GM21390 (cell line): ENCODE measurements around the gene CRKL.

Experiments
- ATAC-seq: cut with Tn5 transposase; IDR thresholded peaks from one replicate; pipeline ENCODE4 v1.9.1; 2021; ENCODE audit not compliant: unreplicated experiment

The CRKL gene

DNA sequence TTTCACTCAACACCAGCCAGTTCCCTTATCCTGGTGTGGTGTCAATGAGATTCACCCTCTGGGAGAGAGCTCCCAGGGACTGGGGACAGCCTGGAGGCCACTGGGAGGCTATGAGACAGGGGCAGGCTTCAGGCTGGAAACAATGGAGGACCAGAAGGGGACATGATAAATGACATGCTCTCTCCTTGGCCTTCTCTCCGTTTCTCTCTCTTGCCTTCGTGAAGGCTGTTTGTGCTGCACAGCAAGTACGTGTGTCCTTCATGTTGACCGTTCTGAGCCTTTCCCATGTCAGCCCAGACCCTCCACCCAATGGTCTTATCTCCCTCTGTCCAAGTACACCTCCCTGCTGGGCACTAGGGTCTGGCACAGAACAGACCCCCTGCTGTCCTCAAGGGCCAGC lies 63.3 kb downstream of the CRKL start:
- no peak for ATAC-seq

- ATAC-seq = no peak
Measured at GRCh38 chr22:20980938-20981722, 63.9 kb downstream of the CRKL start.

DNA sequence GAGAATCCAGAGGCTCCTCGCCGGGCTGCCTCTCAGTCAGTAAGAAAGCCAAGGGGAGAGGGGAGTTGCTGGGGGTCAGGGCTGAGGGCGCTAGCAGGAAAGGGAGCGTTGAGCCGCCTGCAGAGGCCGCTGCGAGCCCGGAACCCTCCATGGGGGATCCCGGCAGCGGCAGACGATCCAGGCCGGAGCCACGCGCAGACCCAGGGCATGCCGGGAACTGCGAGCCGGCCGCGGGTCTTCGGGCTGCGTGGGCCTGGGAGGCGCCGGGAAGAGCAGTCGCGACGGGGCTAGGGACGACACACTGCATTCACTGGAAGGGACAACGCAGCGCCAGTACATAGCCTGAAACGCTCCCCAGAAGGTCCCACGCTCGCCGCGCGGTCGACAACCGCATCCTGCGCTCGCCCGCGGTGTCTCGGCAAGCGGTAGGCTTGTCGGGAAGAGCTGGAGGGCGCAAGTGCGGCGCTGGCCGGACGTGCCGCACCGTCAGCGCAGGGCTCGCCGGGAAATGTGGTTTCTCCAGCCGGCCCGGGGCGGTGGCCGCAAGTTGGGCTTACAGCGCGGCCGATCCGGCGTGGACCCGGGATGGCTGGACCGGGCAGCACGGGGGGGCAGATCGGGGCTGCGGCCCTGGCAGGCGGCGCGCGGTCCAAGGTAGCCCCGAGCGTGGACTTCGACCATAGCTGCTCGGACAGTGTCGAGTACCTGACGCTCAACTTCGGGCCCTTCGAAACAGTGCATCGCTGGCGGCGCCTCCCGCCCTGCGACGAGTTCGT lies 64.8 kb downstream of the CRKL start, which contains the start of gene LZTR1:
Gene LZTR1, plus strand, starts transcription at position 511 of the 776 bp plus-strand sequence. Its CDS starts 75 bp downstream, at position 586.
- ATAC-seq = peak; percentile 83

GRCh38 chr22:20982563-20982882 lies 65.3 kb downstream of the CRKL start:
- ATAC-seq = no peak

DNA sequence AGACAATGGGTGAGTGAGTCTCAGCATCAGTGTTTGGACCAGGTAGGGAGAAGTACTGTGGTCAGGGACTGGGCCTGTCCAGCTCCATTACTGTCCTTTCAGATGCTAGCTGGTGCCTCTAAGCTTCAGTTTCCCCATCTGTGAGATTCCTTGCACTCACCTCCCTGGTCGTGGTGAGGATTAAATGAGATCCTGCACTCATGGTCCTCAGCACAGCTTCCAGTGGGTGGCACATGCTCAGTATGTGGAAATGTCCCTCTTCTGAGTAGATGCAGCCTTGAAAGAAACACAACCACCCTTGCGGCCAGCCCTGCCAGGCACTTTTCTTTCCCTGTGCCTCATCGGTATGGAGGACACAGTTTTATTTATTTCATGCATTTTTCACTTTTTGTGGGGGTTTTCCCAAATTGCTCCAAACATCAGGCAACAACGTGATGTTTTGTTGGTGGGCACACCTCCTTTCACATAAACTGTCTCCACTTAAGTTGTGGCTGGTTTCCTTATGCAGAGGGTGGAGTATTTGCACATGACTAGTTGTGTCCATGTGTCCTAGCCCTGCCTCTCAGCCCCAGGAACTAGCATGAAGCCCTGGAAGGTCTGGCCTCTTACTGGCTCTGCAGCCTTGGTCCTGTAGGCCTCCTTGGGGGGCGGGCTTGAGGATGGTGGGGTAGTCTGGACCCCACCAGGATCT lies 66.0 kb downstream of the CRKL start:
- ATAC-seq = no peak

- ATAC-seq = no peak
Measured at GRCh38 chr22:20985720-20986119, 68.5 kb downstream of the CRKL start.

- ATAC-seq = no peak
Measured at GRCh38 chr22:20986365-20986764, 69.2 kb downstream of the CRKL start.

GRCh38 chr22:20987375-20987774 lies 70.2 kb downstream of the CRKL start:
- ATAC-seq = no peak

- no peak for ATAC-seq
Measured at GRCh38 chr22:20988573-20989322, 71.5 kb downstream of the CRKL start.

GRCh38 chr22:20989323-20990138 lies 72.3 kb downstream of the CRKL start:
- ATAC-seq = no peak

DNA sequence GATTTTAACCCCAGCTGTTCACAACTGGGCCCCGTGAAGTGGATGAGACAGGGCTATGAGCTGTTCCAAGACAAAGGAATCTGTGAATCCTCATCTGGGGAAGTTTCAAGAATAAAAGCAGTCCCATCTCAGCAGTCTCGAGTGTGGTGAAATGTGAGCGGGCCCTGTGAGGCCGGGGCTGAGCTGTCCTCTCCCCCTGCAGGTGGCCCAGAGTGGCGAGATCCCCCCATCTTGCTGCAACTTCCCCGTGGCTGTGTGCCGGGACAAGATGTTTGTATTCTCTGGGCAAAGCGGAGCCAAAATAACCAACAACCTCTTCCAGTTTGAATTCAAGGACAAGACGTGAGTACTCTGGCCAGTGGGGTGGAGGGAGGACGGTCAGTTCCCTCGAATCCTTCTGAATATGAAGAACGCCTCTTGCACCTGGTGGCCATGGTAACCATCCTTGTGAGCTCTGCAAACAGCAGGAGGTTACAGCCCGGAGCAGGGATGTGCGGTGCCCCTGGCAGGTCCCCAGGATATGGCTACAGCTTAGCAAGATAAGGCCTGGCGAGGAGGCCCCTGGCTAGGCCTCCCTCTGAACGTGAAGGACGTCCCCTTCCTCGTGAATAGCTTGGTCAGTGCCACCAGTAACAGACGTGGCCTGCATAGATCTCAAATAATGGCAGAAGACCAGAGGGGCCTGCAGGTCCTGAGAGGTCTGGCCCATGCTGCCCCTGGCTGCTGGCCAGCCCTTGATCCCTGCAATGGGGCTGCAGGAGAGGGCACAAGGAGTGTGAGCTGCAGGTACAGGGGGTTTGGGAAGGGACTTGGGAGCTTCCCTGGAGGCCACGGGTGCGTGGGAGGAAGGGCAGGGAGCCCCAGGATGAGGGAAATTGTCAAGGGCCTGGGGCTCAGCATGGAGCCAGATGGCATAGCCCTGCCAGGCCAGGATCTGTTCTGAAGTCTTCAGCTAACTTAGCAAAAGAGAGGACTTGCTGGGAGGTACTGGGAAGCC lies 73.3 kb downstream of the CRKL start:
- ATAC-seq = no peak

DNA sequence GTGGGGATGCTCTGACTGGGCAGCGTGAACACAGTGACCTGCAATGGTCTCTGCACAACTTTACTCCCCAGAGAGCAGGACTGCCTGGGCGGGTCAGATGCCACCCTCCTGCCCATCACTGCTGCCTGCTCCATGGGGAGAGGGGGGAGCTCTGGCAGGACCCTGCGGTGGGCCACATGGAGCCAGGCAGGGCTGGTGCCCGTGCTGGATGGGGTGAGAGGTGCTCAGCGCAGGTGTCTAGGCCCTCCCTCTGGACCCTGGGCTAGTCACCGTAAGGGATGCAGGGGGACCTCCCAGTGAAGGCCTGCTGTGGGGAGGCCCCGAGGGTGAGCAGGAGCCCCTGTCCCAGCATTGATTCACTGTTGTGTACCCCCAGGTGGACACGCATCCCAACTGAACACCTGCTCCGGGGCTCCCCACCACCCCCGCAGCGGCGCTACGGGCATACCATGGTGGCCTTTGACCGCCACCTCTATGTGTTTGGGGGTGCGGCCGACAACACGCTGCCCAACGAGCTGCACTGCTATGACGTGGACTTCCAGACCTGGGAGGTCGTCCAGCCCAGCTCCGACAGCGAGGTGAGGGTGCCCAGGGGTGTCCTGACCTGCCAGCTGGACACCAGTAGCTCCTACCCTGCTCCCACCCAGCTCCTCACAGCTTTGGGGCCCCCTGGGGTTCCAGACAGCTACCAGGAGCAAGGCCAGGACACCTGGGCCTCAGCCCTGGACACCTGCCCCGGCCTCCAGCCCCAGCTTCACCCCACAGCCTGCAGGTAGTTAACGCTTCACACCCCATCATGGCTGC lies 74.2 kb downstream of the CRKL start:
- ATAC-seq = no peak

- ATAC-seq = no peak
Measured at GRCh38 chr22:20992056-20992442, 74.8 kb downstream of the CRKL start.

DNA sequence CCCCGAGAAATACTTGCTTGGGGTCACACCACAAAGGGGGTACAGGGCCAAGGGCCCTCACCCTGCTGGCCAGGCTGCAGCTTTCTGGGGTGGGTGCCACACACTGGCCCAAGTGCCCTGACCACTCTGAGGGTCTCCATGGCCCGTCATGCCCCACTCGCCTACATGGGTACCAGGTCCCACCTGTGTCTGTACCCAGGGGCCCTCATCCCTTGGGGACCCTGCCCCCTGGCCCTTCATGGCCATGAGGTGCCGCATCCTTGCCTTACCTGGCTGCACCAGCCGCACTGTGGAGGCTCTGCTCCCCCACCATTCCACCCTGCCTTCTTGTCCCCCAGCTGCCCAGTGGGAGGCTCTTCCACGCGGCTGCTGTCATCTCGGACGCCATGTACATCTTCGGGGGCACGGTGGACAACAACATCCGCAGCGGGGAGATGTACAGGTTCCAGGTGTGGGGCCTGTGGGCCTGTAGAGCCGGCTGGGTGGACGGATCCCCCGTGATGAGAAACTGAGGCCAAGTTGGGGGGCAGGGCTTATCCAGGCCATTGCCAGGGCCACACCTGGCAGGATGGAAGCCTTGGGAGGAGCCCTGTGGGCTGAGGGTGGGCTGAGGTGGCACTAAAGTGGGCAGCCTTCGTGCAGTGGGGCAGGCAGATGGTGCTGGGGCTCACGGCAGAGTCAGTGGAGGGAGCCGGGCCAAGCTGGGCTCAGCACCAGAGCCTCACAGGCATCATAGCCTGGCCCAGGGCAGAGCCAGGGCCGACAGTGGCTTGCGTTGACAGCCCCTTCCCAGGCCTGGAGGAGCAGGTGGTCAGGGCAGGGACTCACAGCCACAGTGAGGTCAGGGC lies 75.5 kb downstream of the CRKL start:
- no peak for ATAC-seq

GRCh38 chr22:20993304-20994127 lies 76.3 kb downstream of the CRKL start:
- no peak for ATAC-seq

DNA sequence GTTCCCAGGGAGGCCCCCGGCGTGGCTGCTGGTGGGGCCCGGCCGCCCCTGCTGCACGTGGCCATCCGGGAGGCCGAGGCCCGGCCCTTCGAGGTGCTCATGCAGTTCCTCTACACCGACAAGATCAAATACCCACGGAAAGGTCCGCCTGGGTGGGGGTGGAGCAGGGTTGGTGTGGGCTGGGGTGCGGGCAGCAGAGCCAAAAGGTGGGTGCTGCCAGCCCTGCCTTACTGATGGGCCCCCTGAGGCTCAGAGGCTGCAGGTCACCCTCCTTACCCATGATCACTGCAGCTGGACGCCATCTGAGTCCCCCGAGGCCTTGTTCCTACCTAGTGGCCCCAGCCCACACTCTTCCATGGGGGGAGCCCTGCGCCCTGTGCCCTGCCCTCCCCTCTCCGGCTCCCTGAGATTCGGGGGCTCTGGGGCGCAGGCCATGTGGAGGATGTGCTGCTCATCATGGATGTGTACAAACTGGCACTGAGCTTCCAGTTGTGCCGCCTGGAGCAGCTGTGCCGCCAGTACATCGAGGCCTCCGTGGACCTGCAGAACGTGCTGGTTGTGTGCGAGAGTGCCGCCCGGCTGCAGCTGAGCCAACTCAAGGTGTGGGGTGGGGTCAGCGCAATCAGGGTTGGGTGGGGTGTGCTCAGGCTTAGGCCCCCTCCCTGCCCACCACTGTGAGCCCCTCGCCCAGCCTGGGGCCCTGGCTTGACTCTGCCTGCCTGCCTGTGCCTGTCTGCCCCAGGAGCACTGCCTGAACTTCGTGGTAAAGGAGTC lies 77.1 kb downstream of the CRKL start:
- no peak for ATAC-seq
